ENCODE results near the gene FAM174B.

Gene FAM174B

DNA sequence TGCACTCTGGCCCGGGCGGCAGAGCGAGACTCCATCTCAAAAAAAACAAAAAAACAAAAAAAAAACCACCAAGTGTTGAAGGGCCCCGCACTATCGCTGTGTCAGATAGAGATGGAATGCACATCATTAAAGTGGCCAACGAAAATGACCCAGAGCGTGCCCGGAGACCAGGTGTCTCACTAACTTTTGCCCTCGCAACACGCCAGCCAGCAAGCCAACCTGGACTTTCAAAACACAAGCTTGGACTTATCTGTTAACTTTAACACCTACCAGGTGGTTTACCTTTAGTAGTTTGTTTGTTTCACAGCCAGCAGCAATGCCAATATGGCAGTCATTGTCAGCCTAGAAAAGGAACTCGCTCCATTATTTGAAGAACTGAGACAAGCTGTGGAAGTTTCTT is 28.6 kb downstream of the FAM174B start:
- Mint-ChIP-seq H3K36me3 (peaks cover 2% of the 10 kb centered on the region), H3K27me3 (peaks cover 5% of the 10 kb centered on the region), H3K27ac (no peak overlapping the region), H3K4me1 (no peaks in the 10 kb centered on the region), H3K9me3 (no peaks in the 10 kb centered on the region), H3K4me3 (no peak overlapping the region)
- DNase-seq (ENCODE audit: low spot score in 2 of 2) (no peak), ATAC-seq (ENCODE audit: low read depth) (no peak)

DNA sequence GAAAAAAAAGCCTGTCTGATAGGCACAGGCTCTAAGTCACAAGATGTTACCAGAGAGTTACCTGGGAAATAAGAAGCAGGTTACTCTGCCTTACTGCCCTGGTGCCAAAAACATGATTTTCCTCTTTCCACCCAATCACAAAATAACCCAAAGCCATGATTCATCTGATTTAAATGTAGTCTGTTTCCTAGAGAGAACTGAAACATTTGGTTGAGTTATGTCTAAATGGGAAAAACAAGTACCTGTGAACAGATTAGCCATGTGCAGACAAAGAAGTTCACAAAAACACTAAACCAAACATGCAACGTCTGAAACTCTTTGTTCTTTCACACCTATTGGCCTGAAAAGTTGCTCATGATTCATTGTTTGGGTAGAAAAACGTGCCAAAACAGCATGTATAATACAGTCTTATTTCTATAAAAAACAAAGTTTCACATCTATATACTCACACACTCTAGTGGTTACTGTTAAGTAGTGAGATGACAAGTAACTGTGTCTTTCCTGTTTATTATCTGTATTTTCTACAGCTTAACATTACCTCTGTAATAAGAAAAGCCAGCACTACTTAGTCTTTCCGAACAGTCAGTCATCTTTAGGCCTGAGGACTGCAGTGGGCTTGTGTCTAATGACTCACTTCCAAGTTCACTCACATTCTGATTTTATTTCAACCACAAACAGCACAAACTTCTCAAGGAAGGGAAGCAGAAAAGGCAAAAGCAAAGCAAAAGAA is 30.2 kb downstream of the FAM174B start:
- no peak overlapping the region for H3K4me3 Mint-ChIP-seq

DNA sequence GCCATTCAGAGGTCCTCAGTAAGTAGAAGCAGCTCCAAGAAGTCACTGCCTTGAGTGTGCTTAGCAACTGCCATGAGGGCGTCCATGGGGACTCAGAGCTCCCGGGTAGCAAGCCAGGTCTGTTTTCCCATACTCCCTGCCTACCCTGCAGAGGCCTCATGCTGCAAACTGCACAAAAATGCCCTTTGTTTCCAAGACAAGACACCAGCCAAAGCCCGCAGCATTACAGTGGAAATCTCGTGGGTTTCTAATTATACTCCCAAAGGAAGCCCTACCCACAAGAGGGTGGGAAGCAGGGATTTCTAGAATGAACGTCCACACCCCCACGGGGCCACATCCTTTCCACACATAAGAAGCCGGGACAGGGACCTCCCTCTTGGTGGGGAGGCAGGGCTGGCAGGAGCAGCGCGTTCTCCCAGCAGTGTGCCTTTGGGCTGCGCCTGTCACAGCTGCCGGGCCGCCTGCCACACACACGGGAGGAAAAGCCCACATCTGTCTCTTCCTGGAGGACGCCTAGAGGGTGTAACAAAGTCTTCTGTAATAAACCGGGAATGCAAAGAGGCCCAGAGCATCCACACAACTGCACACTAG is 31.1 kb downstream of the FAM174B start:
- no peak overlapping the region for H3K27ac Mint-ChIP-seq
- ATAC-seq (ENCODE audit: low read depth), result no peak
- H3K27me3 Mint-ChIP-seq, result no peaks in the 10 kb centered on the region
- DNase-seq (ENCODE audit: low spot score in 2 of 2), result no peak
- no peaks in the 10 kb centered on the region for H3K4me1 Mint-ChIP-seq
- no peak overlapping the region for H3K4me3 Mint-ChIP-seq
- no peaks in the 10 kb centered on the region for H3K36me3 Mint-ChIP-seq
- H3K9me3 Mint-ChIP-seq, result no peaks in the 10 kb centered on the region

More for the DNA sequence above, 30.2 kb downstream of the FAM174B start:
- peaks cover 5% of the 10 kb centered on the region for H3K27me3 Mint-ChIP-seq
- H3K27ac Mint-ChIP-seq, result no peak overlapping the region
- DNase-seq (ENCODE audit: low spot score in 2 of 2) (no peak), ATAC-seq (ENCODE audit: low read depth) (no peak)
- peaks cover 2% of the 10 kb centered on the region for H3K36me3 Mint-ChIP-seq
- H3K9me3 Mint-ChIP-seq, result no peaks in the 10 kb centered on the region
- no peaks in the 10 kb centered on the region for H3K4me1 Mint-ChIP-seq

DNA sequence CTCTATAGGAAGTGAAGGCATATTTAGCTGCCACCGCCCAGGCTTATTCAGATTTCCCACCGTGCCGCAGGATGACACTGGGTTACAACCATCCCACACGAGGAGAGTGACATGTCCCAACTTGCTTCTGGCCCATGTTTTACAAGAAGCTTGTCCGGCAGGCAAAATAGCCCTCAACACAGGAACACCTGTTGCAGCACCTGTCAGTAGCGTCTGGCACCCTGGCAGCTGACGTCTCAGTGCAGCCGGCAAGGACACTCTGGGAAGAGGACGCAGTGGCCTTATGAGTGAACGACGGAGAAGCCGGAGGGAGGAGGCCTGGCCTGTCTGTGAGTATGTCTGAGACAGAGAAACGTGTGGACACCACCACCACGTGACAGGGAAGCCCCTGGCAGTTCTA is 32.1 kb downstream of the FAM174B start:
- no peak for DNase-seq (ENCODE audit: low spot score in 2 of 2)
- H3K27ac Mint-ChIP-seq, result no peak overlapping the region
- H3K36me3 Mint-ChIP-seq, result no peaks in the 10 kb centered on the region
- no peak for ATAC-seq (ENCODE audit: low read depth)
- no peaks in the 10 kb centered on the region for H3K4me1 Mint-ChIP-seq
- no peak overlapping the region for H3K4me3 Mint-ChIP-seq
- H3K9me3 Mint-ChIP-seq, result no peaks in the 10 kb centered on the region
- H3K27me3 Mint-ChIP-seq, result no peaks in the 10 kb centered on the region

DNA sequence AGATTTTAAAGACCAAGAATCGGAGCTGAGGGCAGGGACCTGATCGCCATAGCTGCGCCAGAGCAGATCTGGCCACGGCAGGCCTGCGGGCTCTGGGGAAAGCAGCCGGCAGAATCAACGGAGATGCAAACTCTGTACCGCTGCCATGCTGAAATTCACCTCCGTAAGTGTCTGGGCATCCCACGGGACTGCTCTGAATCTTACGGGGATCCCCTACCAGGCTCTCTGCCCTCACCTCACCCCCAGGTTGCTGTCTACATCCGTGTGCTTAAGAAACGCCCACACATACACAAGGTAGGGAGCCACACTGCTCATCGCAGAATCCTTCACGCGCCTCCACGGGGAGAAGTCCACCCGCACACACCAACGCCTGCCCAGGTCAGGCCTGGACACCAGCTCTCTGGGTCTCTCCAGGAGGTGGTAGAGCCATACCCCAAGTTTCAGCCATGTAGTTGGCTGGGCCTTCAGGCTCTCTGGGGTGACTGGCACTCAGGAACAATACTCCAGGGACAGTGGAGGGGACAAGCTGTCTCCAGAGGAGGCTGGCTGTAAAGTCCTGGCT is 33.5 kb downstream of the FAM174B start:
- no peak overlapping the region for H3K27ac Mint-ChIP-seq
- no peak overlapping the region for H3K4me3 Mint-ChIP-seq
- H3K36me3 Mint-ChIP-seq, result no peaks in the 10 kb centered on the region
- no peak for ATAC-seq (ENCODE audit: low read depth)
- no peak for DNase-seq (ENCODE audit: low spot score in 2 of 2)
- H3K9me3 Mint-ChIP-seq, result no peaks in the 10 kb centered on the region
- H3K27me3 Mint-ChIP-seq, result no peaks in the 10 kb centered on the region
- no peaks in the 10 kb centered on the region for H3K4me1 Mint-ChIP-seq

DNA sequence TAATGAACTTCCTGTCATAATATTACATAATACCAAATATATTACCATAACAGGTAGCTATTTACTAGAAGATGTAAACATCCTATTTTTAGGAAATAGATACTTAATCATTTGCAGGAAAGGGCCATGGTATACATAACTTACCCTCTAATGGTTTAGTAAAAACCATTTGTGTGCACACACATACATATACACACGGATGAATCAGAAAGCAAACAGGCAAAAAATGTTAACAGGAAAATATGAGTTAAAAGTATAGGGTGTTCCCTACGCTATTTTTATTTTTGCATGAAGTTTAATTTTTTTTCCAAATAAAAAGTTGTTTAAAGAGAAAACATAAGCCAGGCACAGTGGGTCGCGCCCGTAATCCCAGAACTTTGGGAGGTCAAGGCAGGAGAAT is 34.6 kb downstream of the FAM174B start:
- no peak for ATAC-seq (ENCODE audit: low read depth)
- no peaks in the 10 kb centered on the region for H3K4me1 Mint-ChIP-seq
- no peak overlapping the region for H3K4me3 Mint-ChIP-seq
- DNase-seq (ENCODE audit: low spot score in 2 of 2), result no peak
- H3K27ac Mint-ChIP-seq, result no peak overlapping the region
- H3K9me3 Mint-ChIP-seq, result no peaks in the 10 kb centered on the region
- H3K27me3 Mint-ChIP-seq, result no peaks in the 10 kb centered on the region
- H3K36me3 Mint-ChIP-seq, result no peaks in the 10 kb centered on the region

DNA sequence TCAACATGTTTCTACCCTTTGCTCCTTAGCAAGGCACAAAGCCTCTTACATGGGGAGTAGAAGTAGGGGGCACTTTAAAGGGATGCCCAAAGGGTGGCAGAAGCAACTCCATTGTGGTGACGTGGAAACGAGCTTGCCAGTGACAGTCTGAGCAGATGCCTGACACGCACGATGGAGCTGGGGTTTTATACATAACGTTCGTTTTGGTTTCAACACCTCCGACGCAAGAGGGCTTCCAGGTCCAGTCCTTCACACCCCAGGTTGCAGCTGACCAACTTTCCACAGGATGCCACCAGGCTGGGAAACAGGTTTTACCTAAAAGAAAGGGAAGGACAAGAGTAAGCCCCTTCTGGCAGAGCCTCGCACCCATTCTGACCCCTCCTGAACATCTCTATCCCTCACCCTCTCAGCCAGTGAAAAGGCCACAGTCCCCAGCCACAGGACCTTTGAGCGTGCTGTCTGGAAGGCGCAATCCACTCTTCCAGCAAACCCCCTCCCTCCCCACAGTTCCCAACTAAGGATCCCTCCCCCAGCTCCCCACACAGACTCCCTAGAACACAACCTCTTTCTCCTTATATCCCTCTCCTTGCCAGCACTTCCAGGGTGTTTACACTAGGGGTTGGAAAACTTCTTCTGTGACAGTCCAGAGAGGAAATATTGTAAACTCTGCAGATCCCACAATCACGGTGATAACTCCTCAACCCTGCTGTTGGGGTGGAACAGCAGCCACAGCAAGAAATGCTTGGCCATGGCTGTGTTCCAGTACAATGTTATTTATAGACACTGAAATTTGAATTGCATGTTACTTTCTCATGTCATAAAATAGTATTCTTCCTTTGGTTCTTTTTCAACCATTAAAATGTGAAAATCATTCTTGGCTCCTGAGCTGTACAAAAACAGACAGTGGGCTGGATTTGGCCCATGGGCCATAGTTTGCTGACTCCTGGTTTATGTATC is 36.2 kb downstream of the FAM174B start:
- Mint-ChIP-seq H3K4me3 (no peak overlapping the region), H3K36me3 (no peaks in the 10 kb centered on the region), H3K27me3 (no peaks in the 10 kb centered on the region), H3K9me3 (no peaks in the 10 kb centered on the region), H3K27ac (no peak overlapping the region), H3K4me1 (no peaks in the 10 kb centered on the region)
- DNase-seq (ENCODE audit: low spot score in 2 of 2) (no peak), ATAC-seq (ENCODE audit: low read depth) (no peak)

DNA sequence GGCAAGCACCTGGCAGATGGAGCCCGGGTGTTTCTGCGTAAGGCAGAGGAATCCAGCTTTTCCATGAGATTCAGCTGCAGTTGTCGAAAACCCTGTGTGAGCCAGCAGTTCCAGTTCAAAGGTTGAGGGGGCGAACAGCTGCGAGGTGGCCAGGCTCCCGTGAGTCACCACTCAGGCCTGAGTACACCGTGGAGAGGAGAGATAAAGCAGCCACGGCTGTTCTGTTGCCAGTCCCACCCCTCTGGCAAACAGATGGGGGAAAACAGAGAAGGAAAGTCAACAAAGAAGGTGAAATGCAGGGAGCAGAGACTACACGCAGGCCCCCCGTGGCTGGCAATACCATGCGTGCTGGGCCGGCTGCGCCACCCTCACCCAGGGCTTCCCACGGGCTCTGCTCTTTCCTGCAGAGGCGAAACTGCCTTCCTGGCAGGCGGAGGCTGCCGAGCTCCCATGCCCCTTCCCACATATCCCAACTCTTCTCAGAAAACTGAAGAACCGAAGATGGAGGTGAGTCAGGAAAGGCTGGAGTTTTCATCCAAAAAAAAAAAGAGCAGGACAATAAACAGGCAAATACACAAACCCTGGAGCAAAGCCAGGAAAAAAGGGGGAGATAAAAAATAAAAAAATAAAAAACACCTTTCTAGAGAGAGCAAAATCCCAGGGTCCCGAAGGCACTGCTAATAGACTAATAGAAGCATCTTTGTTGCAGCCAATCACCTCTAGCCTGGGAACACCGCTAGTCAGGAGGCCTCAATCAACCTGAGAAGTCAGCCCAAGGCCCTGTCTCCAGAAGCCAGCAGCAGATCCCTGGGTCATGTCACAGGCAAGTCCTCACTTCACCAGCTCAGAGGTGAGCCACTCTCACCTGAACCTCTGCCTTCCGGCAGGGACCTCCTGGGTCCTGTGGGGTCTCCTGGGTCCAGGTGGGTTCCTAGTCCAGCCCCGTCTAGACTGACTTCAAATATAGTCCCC is 37.7 kb downstream of the FAM174B start:
- no peak for ATAC-seq (ENCODE audit: low read depth)

DNA sequence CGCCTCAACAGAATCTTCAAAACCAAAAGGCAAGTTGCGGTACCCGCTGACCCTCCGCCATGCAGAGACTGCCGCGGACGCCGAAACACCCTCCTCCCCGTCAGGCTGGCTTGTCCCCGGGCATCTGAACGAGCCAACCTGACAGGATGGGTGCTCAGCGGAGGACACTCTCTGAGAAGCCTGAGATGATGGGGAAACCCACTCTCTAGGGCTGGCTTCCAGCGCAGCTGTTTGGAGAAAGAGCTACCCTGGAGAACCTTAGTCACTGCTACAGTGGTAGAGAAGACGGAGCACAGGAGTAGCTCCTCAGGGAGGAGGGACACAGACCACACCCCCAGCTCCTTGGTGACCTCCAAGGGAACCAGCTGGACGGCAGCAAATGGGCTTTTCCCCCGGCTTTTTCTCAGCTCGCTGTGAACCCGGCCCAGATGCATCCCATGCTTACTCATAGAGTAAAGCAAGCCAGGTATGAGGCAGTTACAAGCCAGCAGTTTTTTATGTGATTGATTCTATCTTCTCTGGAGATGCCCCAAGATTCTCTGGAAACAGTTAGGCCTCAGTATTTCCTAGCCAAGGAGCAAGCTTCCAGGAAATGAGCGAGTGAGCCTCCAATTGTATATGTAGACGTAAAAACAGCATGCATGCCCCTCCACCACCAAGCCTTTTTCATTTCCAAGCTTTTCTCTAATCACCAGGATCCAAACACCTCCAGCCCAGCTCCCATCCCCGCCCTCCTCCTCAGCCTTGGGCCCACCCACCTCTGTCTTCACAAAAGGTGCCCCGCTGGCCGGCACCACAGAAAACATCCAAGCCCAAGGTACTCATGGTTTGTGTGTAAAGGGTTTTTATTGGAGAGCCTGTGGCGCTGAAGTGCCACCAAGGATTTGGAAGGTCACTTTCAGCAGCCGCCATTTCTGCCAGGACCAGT is 38.7 kb downstream of the FAM174B start:
- ATAC-seq (ENCODE audit: low read depth) (no peak), DNase-seq (ENCODE audit: low spot score in 2 of 2) (no peak)
- Mint-ChIP-seq H3K36me3 (no peaks in the 10 kb centered on the region), H3K9me3 (no peaks in the 10 kb centered on the region), H3K4me3 (no peak overlapping the region), H3K27me3 (peaks cover 1% of the 10 kb centered on the region), H3K27ac (no peak overlapping the region), H3K4me1 (no peaks in the 10 kb centered on the region)

More for the DNA sequence above, 37.7 kb downstream of the FAM174B start:
- Mint-ChIP-seq H3K27me3 (no peaks in the 10 kb centered on the region), H3K36me3 (no peaks in the 10 kb centered on the region), H3K9me3 (no peaks in the 10 kb centered on the region), H3K4me3 (no peak overlapping the region), H3K4me1 (no peaks in the 10 kb centered on the region), H3K27ac (no peak overlapping the region)
- DNase-seq (ENCODE audit: low spot score in 2 of 2), result no peak

DNA sequence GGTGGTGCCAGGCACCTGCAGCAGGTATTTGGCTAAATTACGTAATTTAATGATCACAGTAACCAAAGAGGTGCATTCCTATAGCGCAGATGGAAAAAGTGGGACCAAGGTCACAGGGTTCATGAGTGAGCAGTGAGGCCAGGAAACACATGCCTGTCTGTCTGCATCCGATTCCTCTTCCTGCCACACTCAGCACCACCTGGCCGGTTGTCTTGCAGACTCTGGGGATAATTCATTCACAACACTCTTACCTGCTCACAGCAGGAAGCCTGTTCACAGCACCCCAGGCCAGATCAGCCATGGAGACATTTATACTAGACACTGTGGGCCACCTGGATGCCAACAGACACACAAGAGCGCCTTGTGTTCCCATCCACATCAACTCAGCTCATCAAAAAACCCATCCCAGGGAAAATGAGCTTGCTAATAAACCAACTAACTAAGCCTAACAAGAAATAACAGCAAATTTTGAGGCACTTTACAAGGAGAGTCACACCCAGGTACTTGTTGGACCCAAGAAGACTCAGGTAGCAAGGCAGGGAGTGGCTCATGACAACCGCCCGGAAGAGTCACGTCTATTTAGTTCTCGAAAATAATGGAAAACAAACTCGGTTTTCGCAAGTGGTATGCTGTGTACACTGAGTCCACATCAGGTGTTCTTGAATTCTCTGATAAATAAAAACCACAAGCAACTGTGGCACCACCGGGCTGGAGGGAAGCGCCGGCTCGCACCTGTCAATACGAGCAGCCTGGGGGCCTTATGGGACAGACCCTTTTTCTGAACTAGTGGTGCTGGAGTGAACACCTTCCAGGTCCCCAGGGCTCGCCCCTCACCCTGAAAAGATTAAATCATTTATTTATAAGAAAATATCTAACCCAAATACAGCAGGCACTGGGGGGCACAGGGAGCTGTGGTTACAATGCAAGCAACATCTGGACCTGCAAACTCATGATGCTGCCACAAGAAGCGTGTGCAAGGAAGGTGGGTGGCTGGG is 40.5 kb downstream of the FAM174B start:
- no peaks in the 10 kb centered on the region for H3K9me3 Mint-ChIP-seq
- peaks cover 3% of the 10 kb centered on the region for H3K27me3 Mint-ChIP-seq
- no peak overlapping the region for H3K4me3 Mint-ChIP-seq
- H3K36me3 Mint-ChIP-seq, result no peaks in the 10 kb centered on the region
- H3K27ac Mint-ChIP-seq, result no peak overlapping the region
- ATAC-seq (ENCODE audit: low read depth) (no peak), DNase-seq (ENCODE audit: low spot score in 2 of 2) (no peak)
- no peaks in the 10 kb centered on the region for H3K4me1 Mint-ChIP-seq

DNA sequence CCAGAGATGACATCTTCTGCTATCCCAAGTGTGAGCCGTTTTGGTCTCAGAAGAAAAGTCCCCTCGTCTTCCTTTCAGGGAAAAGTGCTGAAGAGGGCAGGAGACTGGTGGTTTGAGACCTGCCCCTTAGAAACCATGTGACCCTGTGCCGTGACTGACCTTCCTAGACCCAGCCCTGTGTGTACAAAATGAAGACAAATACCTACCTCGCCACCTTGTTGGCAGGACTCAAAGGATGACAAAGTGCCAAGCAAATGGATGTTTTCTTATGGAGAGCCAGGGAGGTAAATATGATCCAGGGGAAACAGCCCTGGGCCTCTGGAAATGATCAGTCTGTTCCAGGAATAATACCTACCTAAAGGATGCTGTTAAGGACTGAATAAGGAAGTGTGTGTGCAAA is 41.3 kb downstream of the FAM174B start:
- no peak for DNase-seq (ENCODE audit: low spot score in 2 of 2)
- Mint-ChIP-seq H3K27me3 (peaks cover 3% of the 10 kb centered on the region), H3K9me3 (no peaks in the 10 kb centered on the region), H3K4me1 (no peaks in the 10 kb centered on the region), H3K36me3 (no peaks in the 10 kb centered on the region), H3K27ac (no peak overlapping the region), H3K4me3 (no peak overlapping the region)
- no peak for ATAC-seq (ENCODE audit: low read depth)
